ACC112 (cell line): ENCODE measurements around the gene PLEKHH2.
"Not testable (repeated sequence)": the region's sequence is repeated elsewhere in the genome, so short reads cannot be mapped to it uniquely, and the experiment has no call there.

Experiments
- H2AFZ ChIP-seq: fragments of 200-600 bp; sonication (generic); one replicate; pipeline ENCODE4 v1.6.0; 2017; ENCODE audit warnings: antibody characterized with exemption, low read length; ENCODE audit not compliant: unreplicated experiment
- H3K27ac ChIP-seq: fragments of 200-600 bp; sonication (generic); 2 replicates; pipeline ENCODE4 v1.5.1; 2014; ENCODE audit warnings: low read depth, mild to moderate bottlenecking, antibody characterized with exemption, low read length, moderate library complexity
- H3K27me3 ChIP-seq: fragments of 200-600 bp; sonication (generic); 2 replicates; pipeline ENCODE4 v1.6.1; 2014; ENCODE audit warnings: mild to moderate bottlenecking, antibody characterized with exemption, low read length, moderate library complexity, mixed read lengths; ENCODE audit not compliant: insufficient read depth
- H3K36me3 ChIP-seq: fragments of 200-600 bp; sonication (generic); 2 replicates; pipeline ENCODE4 v1.6.1; 2016; ENCODE audit warnings: mild to moderate bottlenecking, antibody characterized with exemption, low read length, moderate library complexity, mixed read lengths; ENCODE audit not compliant: insufficient read depth
- H3K4me1 ChIP-seq: fragments of 200-600 bp; sonication (generic); one replicate; pipeline ENCODE4 v1.6.1; 2016; ENCODE audit warnings: low read length, mixed read lengths; ENCODE audit not compliant: insufficient read depth, unreplicated experiment, control insufficient read depth
- H3K4me3 ChIP-seq: fragments of 200-600 bp; sonication (generic); 2 replicates; pipeline ENCODE4 v1.5.1; 2014; ENCODE audit warnings: mild to moderate bottlenecking, low read depth, low read length
- H3K79me2 ChIP-seq: fragments of 200-600 bp; sonication (generic); one replicate; pipeline ENCODE4 v1.6.0; 2016; ENCODE audit warnings: low read length; ENCODE audit not compliant: control insufficient read depth, unreplicated experiment, insufficient read depth

PLEKHH2 gene

GRCh38 chr2:43717322-43717721 is 80.3 kb downstream of the PLEKHH2 start:
- Histone ChIP-seq H2AFZ (no peak overlapping the region), H3K79me2 (no peaks in the 10 kb centered on the region), H3K27me3 (no peaks in the 10 kb centered on the region), H3K4me3 (no peak overlapping the region), H3K4me1 (peaks cover 28% of the 10 kb centered on the region), H3K27ac (no peak overlapping the region), H3K36me3 (no peaks in the 10 kb centered on the region)

GRCh38 chr2:43718530-43719124 is 81.6 kb downstream of the PLEKHH2 start:
- H3K4me3 ChIP-seq: no peak overlapping the region
- no peaks in the 10 kb centered on the region for H3K36me3 ChIP-seq
- H3K79me2 ChIP-seq: no peaks in the 10 kb centered on the region
- H3K27ac ChIP-seq: no peak overlapping the region
- H3K27me3 ChIP-seq: no peaks in the 10 kb centered on the region
- peaks cover 19% of the 10 kb centered on the region for H3K4me1 ChIP-seq
- no peak overlapping the region for H2AFZ ChIP-seq

- no peak overlapping the region for H3K4me3 ChIP-seq
- H3K79me2 ChIP-seq: no peaks in the 10 kb centered on the region
- H3K36me3 ChIP-seq: no peaks in the 10 kb centered on the region
- H3K4me1 ChIP-seq: peaks cover 12% of the 10 kb centered on the region
- no peak overlapping the region for H3K27ac ChIP-seq
- no peak overlapping the region for H2AFZ ChIP-seq
- no peaks in the 10 kb centered on the region for H3K27me3 ChIP-seq
Measured at GRCh38 chr2:43724728-43725526, 87.9 kb downstream of the PLEKHH2 start.

- Histone ChIP-seq H3K27me3 (no peaks in the 10 kb centered on the region), H2AFZ (no peak overlapping the region), H3K79me2 (no peaks in the 10 kb centered on the region), H3K4me3 (no peak overlapping the region), H3K4me1 (peaks cover 12% of the 10 kb centered on the region), H3K36me3 (no peaks in the 10 kb centered on the region), H3K27ac (no peak overlapping the region)
Measured at GRCh38 chr2:43725711-43726246, 88.7 kb downstream of the PLEKHH2 start.

- not testable (repeated sequence) for H2AFZ ChIP-seq
Measured at GRCh38 chr2:43726961-43727633, 90.0 kb downstream of the PLEKHH2 start.

GRCh38 chr2:43727634-43728014 is 90.6 kb downstream of the PLEKHH2 start:
- Histone ChIP-seq H3K4me3 (no peak overlapping the region), H3K27ac (no peak overlapping the region), H3K36me3 (no peaks in the 10 kb centered on the region), H3K79me2 (no peaks in the 10 kb centered on the region), H2AFZ (no peak overlapping the region), H3K4me1 (peaks cover 22% of the 10 kb centered on the region), H3K27me3 (no peaks in the 10 kb centered on the region)

More at GRCh38 chr2:43726961-43727633, 90.0 kb downstream of the PLEKHH2 start:
- H3K4me1 ChIP-seq: peaks cover 22% of the 10 kb centered on the region
- H3K36me3 ChIP-seq, H3K4me3 ChIP-seq, H3K27me3 ChIP-seq, H3K27ac ChIP-seq, H3K79me2 ChIP-seq: not testable (repeated sequence)

GRCh38 chr2:43729491-43730174 is 92.6 kb downstream of the PLEKHH2 start:
- no peak overlapping the region for H3K4me3 ChIP-seq
- H3K27ac ChIP-seq: no peak overlapping the region

GRCh38 chr2:43731211-43731610 is 94.2 kb downstream of the PLEKHH2 start:
- no peak overlapping the region for H3K27ac ChIP-seq
- no peaks in the 10 kb centered on the region for H3K36me3 ChIP-seq
- no peaks in the 10 kb centered on the region for H3K27me3 ChIP-seq
- no peak overlapping the region for H2AFZ ChIP-seq
- no peak overlapping the region for H3K4me3 ChIP-seq
- H3K79me2 ChIP-seq: no peaks in the 10 kb centered on the region
- H3K4me1 ChIP-seq: peaks cover 15% of the 10 kb centered on the region

More at GRCh38 chr2:43729491-43730174, 92.6 kb downstream of the PLEKHH2 start:
- H3K4me1 ChIP-seq: peaks cover 20% of the 10 kb centered on the region
- no peaks in the 10 kb centered on the region for H3K79me2 ChIP-seq
- no peak overlapping the region for H2AFZ ChIP-seq
- H3K27me3 ChIP-seq: no peaks in the 10 kb centered on the region
- no peaks in the 10 kb centered on the region for H3K36me3 ChIP-seq

- peak overlapping the region; percentile 36 for H3K27ac ChIP-seq
- peaks cover 20% of the 10 kb centered on the region for H3K4me1 ChIP-seq
- no peak overlapping the region for H2AFZ ChIP-seq
- no peaks in the 10 kb centered on the region for H3K36me3 ChIP-seq
- no peak overlapping the region for H3K4me3 ChIP-seq
- H3K27me3 ChIP-seq: no peaks in the 10 kb centered on the region
- no peaks in the 10 kb centered on the region for H3K79me2 ChIP-seq
Measured at GRCh38 chr2:43736637-43737036, 99.6 kb downstream of the PLEKHH2 start.

GRCh38 chr2:43737097-43737854 is 100.2 kb downstream of the PLEKHH2 start:
- peak overlapping the region; percentile 36 for H3K27ac ChIP-seq
- H3K36me3 ChIP-seq: no peaks in the 10 kb centered on the region
- peak overlapping the region; percentile 76 for H2AFZ ChIP-seq
- H3K27me3 ChIP-seq: no peaks in the 10 kb centered on the region
- no peaks in the 10 kb centered on the region for H3K79me2 ChIP-seq
- peaks cover 16% of the 10 kb centered on the region for H3K4me1 ChIP-seq
- H3K4me3 ChIP-seq: peak overlapping the region; percentile 18; the same call in 1 of the 2 replicates
